Choroid plexus epithelial cell (primary cell): ENCODE data around the gene ITPKB.

Source experiments
- DNase-seq: peaks from one replicate; pipeline ENCODE4 v3.0.0-alpha.2; 2010; ENCODE audit warnings: low read depth
- H3K4me3 ChIP-seq: 2 replicates; pipeline ENCODE4 v1.5.1; 2011; ENCODE audit warnings: low read depth, mild to moderate bottlenecking, control low read depth, low read length, moderate library complexity
- TF ChIP-seq, protein P1 (sequence below): conservative IDR thresholded peaks from 2 replicates; pipeline ENCODE4 v1.5.1; 2011; ENCODE audit warnings: low read depth, mild to moderate bottlenecking, control low read depth, inconsistent platforms, low read length, moderate library complexity

ITPKB gene

DNA sequence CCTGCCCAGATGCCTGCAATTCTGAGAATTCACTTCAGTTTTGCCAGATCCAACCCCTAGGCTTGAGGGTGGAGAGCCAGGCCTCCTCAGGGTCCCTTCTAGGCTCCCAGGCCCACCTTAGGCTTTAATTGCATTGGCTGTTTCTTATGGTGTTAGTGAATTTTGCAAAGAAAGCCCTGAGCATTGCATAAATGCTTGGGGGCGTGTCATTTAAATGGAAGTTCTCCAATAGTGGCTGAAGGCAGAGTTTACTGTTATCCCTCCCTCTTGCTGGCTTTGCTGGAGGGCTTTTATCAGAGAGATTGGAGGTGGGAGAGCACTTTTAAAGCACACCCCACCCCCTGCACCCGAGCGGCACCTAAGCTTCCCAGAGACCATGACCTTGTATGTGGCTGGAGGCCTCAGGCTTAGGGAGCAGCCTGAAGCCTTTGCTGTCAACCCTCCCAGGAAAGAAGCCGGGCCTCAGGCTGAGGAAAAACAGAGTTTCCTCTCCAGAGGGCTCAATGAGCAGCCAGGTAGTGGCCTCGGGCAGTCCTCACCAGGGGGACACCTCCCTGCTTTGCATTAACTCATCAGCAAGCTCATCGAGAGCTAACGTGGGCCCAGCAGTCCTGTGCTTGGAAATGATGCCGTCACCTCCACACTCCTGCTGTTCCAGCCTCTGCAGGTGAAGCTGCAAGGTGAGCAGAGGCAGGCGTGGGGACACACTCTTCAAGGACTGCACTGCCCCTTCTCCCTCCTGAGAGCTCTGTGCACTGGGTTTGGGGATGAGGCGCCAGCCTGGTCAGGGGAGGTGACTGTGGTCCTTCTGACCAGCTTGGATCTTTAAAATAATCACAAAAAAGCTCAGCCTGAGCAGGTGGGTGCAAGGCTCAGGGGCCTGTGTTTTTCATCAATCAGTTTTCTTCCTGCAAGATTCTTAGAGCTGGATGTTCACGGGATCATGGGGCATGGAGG is 132.5 kb downstream of the ITPKB start:
- no peak overlapping the region for H3K4me3 ChIP-seq
- peak; percentile 27 for DNase-seq
- TF ChIP-seq, protein P1, sequence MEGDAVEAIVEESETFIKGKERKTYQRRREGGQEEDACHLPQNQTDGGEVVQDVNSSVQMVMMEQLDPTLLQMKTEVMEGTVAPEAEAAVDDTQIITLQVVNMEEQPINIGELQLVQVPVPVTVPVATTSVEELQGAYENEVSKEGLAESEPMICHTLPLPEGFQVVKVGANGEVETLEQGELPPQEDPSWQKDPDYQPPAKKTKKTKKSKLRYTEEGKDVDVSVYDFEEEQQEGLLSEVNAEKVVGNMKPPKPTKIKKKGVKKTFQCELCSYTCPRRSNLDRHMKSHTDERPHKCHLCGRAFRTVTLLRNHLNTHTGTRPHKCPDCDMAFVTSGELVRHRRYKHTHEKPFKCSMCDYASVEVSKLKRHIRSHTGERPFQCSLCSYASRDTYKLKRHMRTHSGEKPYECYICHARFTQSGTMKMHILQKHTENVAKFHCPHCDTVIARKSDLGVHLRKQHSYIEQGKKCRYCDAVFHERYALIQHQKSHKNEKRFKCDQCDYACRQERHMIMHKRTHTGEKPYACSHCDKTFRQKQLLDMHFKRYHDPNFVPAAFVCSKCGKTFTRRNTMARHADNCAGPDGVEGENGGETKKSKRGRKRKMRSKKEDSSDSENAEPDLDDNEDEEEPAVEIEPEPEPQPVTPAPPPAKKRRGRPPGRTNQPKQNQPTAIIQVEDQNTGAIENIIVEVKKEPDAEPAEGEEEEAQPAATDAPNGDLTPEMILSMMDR, result no peak

DNA sequence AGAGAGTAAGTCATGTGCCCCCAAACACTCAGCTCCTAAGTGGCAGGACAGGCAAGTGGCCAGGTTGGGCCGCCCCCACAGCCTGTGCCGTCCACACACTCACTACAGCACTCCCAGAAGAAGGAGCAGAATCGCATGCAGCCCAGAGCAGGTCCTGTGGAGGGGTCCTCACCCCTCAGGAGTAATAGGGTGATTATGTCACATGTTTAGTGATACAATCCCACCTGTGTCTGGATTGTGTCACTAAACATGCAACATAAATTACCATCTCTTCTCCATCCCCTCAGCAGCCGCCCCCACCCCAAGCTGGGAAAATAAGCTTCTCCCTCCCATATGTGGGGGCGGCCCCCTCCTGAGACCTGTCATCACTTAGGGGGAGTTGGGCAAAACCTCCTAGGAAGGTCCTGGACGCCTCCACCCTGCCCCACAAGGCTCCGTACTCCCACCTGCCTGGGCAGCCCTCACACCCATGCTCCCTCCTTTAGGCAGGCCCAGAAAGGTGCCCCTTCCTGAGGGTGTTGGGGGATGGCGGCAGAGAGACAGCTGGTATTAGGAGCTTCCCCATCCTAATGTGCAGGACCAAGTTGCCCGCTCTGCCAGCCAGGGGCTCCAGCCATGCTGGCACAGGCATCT is 133.6 kb downstream of the ITPKB start:
- TF ChIP-seq, protein P1, result no peak
- no peak for DNase-seq

DNA sequence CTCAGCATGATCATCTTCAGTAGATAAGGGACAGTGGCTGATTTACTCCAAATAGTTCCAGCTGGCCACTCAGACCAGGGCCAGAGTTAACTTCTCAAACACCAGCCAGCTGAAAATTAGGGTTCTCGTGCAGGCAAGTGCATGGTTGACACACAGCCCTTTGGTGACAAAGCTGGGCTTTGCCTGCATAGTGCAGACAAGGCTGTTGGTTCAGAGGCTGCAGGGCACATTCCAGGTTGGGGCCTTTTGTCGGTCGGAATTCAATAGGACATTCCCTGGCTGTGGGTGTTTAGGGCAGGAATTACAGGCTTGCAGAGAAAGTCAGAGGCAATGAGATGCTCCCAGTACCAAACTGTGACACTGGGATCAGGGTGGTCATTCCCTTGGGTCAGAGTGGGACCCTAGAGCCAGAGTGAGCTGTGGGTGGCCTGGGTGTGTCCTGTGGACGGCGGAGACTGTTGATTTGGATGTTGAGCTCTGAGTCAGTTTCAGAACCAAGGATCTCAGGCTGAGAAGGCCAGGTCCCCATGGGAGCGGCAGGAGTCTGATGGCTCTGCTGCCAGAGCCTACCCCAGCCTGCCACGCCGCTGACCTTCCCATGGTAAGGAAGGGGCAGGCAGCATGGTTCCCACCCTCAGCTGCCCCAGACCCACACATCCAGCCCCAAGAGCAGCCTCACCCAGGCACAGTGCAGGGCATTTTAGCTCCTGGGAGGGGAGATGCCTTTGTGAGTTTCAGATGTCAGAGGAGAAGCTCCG is 134.3 kb downstream of the ITPKB start:
- TF ChIP-seq, protein P1, result no peak
- H3K4me3 ChIP-seq, result no peak overlapping the region
- DNase-seq, result peak; percentile 3

More for the DNA sequence above, 133.6 kb downstream of the ITPKB start:
- no peak overlapping the region for H3K4me3 ChIP-seq

DNA sequence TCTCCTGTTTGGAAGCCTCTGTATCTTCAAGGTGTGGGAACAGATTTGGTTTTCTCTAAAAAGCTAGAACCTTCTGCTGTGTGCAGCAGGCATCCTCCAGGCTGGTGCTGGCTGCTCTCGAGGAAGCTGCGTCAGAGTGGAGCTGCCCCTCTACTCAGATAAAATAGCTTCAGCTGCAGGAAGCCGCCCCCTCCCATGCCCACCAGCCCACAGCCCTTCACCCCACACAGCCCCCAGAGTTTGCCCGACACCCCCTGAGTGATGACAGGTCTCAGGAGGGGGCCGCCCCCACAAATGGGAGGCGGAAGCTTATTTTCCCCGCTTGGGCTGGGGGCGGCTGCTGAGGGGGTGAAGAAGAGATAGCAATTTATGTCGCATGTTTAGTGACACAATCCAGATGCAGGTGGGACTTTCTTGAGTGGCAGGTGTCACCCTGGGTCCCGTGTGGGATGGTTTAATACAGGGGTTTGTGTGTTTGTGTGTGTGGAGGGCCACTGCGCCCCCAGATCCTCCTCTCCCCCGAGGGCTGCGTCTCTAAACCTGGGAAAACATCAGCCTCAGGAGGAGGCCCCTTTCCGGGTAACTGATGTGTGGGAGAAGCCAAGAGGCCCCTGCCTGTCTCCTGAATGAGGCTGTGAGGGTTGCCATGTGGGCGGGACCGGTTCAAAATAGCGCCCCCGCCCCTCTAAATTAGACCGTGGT is 135.1 kb downstream of the ITPKB start:
- TF ChIP-seq, protein P1, result no peak
- H3K4me3 ChIP-seq, result no peak overlapping the region
- DNase-seq, result no peak

DNA sequence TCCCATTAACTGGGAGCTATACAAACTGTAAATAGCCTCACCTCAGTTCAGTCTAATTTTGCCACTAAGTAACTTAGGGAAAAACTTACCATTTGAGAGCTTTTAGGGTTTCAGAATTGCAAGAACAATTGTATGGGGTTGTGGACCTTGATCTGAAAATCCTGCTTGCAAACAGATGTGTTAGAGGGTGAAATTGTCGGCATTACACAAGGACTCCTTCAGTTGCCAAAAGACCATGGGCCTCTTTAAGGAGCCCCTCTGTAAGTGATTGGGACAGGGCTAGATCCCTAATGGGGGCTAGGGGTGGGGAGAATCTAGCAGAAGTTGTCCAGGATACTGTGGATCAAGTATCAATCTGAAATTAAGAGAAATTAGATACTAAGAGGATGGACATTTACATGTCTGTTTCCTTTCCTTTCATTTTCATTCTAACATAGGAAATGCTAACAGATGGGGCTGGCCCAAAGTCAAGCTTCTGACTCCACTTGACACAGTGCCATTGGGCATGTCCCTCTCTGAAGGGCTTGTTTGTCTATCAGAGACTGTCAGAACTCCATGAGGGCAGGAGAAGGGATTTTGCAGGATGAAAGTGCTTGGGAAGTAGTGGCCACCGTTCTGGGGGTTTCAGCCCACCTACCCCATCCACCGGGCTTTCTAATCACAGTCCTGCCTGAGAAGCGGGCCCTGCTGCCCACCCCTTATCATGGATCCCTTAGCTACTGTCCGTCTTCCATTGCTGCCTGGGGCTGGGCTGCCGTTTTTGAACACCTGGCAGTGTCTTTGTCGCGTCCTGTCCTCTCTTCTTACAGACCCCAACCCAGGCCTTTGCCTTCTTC is 135.8 kb downstream of the ITPKB start:
- TF ChIP-seq, protein P1, result no peak
- no peak overlapping the region for H3K4me3 ChIP-seq
- peak; percentile 50 for DNase-seq
